K562 (cell line): ENCODE results near the gene NDUFS8. TPM values are rescaled to one million over a fixed set of nuclear protein-coding genes. Genes with fewer than 3 reads are reported as not detected.
A peak's percentile ranks its signal among the peaks of the same experiment; 100 is the strongest.
"Not testable (repeated sequence)": the region's sequence is repeated elsewhere in the genome, so short reads cannot be mapped to it uniquely, and the experiment has no call there.

Source experiments
- ATAC-seq: fragments of 200-7000 bp; cut with Tn5 transposase; 3 replicates; pipeline ENCODE4 v1.9.1; 2020; ENCODE audit warnings: moderate library complexity
- BruUV-seq: library from RNA; stranded (reverse); fragments of 400-500 nt; replicated peaks from 2 replicates; lab custom pipeline; 2021; lab: Mats Ljungman, UMichigan
- CTCF ChIA-PET: fragments of 300-600 bp; formaldehyde crosslinking; extraction: SDS; loops from one replicate; lab custom pipeline; 2021; ENCODE audit warnings: low intra/inter-chr PET ratio; lab: Yijun Ruan, JAX
- POLR2A ChIA-PET: fragments of 300-600, 350-650 bp; sonication (Branson Sonifier 250); formaldehyde crosslinking; extraction: SDS; loops from one replicate; lab custom pipeline; 2021; ENCODE audit warnings: antibody characterized with exemption, inconsistent platforms; lab: Yijun Ruan, JAX
- DNase-seq, 4 experiments: peaks; one replicate each; pipeline versions ENCODE4 v3.0.0 to v3.0.0-alpha.2; 2011 to 2018; ENCODE audit warnings: low spot score in 3 of 4, mixed read lengths in 3 of 4; ENCODE audit errors: extremely low read depth in 1 of 4
- FAIRE-seq: peaks from 2 replicates; lab custom pipeline; 2011; peaks lifted over from hg19 to GRCh38; lab: Jason Lieb, UNC
- H2AFZ ChIP-seq: 2 replicates; pipeline ENCODE4 v1.6.0; 2011; ENCODE audit warnings: low read depth, low read length, control low read depth, inconsistent platforms
- H3K27ac ChIP-seq: fragments of 200-600 bp; 3 replicates; pipeline ENCODE4 v1.8.0; 2011; ENCODE audit warnings: low read depth, mild to moderate bottlenecking, control low read depth, inconsistent platforms, low read length, moderate library complexity, mixed read lengths; ENCODE audit errors: extremely low read depth
- H3K27me3 ChIP-seq, 2 experiments: fragments of 300-600 bp in 1 of 2; 2 replicates in 1 of 2; 3 replicates in 1 of 2; pipeline versions ENCODE4 v1.6.0 to v1.8.0; 2011; ENCODE audit warnings: inconsistent platforms in 2 of 2, low read length in 2 of 2, mild to moderate bottlenecking in 1 of 2, mixed read lengths in 1 of 2, moderate library complexity in 1 of 2; ENCODE audit not compliant: control insufficient read depth in 2 of 2, insufficient read depth in 2 of 2
- H3K36me3 ChIP-seq: fragments of 300-600 bp; 3 replicates; pipeline ENCODE4 v1.8.0; 2011; ENCODE audit warnings: mild to moderate bottlenecking, low read length, inconsistent platforms; ENCODE audit not compliant: control insufficient read depth, insufficient read depth
- H3K4me1 ChIP-seq, 2 experiments: fragments of 200-600 bp in 1 of 2; replicated peaks in 1 of 2; 2 replicates in 1 of 2; 3 replicates in 1 of 2; pipeline versions ENCODE4 v1.5.1 to v1.8.0; 2011; ENCODE audit warnings: inconsistent platforms in 2 of 2, low read length in 2 of 2, mild to moderate bottlenecking in 1 of 2, mixed read lengths in 1 of 2, moderate library complexity in 1 of 2; ENCODE audit not compliant: control insufficient read depth in 2 of 2, insufficient read depth in 2 of 2
- H3K4me2 ChIP-seq: 2 replicates; pipeline ENCODE4 v1.6.1; 2011; ENCODE audit warnings: low read length, control low read depth, inconsistent platforms, mixed read lengths; ENCODE audit not compliant: insufficient read depth
- H3K4me3 ChIP-seq: fragments of 200-600 bp; sonication (generic), shearing (Covaris generic); 2 replicates; pipeline ENCODE4 v1.5.1; 2016; ENCODE audit warnings: control low read depth, inconsistent platforms
- H3K79me2 ChIP-seq: fragments of 200-600 bp; 3 replicates; pipeline ENCODE4 v1.8.0; 2011; ENCODE audit warnings: low read length, inconsistent platforms; ENCODE audit not compliant: control insufficient read depth, insufficient read depth
- H3K9ac ChIP-seq, 2 experiments: 2 replicates each; pipeline versions ENCODE4 v1.6.0 to v1.6.1; 2011; ENCODE audit warnings: low read depth in 2 of 2, low read length in 2 of 2, control low read depth in 1 of 2, inconsistent platforms in 1 of 2, mild to moderate bottlenecking in 1 of 2, mixed read lengths in 1 of 2; ENCODE audit not compliant: insufficient read depth in 1 of 2
- H3K9me1 ChIP-seq: one replicate; pipeline ENCODE4 v1.6.0; 2011; ENCODE audit warnings: inconsistent platforms, mild to moderate bottlenecking, low read length, moderate library complexity; ENCODE audit not compliant: control insufficient read depth, insufficient read depth
- H3K9me3 ChIP-seq: replicated peaks from 2 replicates; pipeline ENCODE4 v1.5.1; 2011; ENCODE audit warnings: low read depth, low read length, inconsistent platforms; ENCODE audit not compliant: control insufficient read depth, insufficient read depth
- H4K20me1 ChIP-seq: replicated peaks from 2 replicates; pipeline ENCODE4 v1.6.1; 2011; ENCODE audit warnings: low read length, inconsistent platforms, mixed read lengths; ENCODE audit not compliant: control insufficient read depth, insufficient read depth
- ZBTB33 ChIP-seq: sonication (generic); formaldehyde crosslinking; IDR thresholded peaks from 2 replicates; pipeline ENCODE4 v1.8.1; 2023; ENCODE audit warnings: mild to moderate bottlenecking, missing genetic modification reagents
- WGBS: fragments of 100-300 bp; shearing (Covaris generic); methylation state at CpG from one replicate; pipeline ENCODE4 v1.1.6; 2016; ENCODE audit warnings: low coverage, mixed read lengths; ENCODE audit not compliant: insufficient coverage; ENCODE audit errors: missing lambda C conversion rate; 5-methylcytosine and 5-hydroxymethylcytosine counted together
- in situ Hi-C: fragments of 300-500 bp; cut with MboI; formaldehyde crosslinking; loops from 4 replicates; pipeline ENCODE4 v1.15.0; 2018; ENCODE audit warnings: inconsistent platforms, mixed read lengths
- intact Hi-C: fragments of 100-400 bp; cut with micrococcal nuclease; formaldehyde crosslinking; loops from 2 replicates; pipeline ENCODE4 v1.14.2; 2022
- polyA plus RNA-seq, 8 experiments: library from polyadenylated mRNA; depleted of rRNA in 4 of 8; stranded (reverse) in 5 of 8; unstranded in 3 of 8; fragments of >200 nt; fragmentation: Nextera tagmentation in 2 of 8; fragmentation: Illumina TruSeq in 1 of 8; extraction: Ambion mirVana in 2 of 8; extraction: Trizol in 1 of 8; gene quantifications; 2 replicates each; pipeline versions ENCODE4 v1.2.1 to v1.2.3, GENCODE V29; 2011 to 2014; ENCODE audit warnings: inconsistent platforms in 1 of 8, missing spikeins in 1 of 8
- total RNA-seq, 7 experiments: library from RNA; depleted of rRNA in 6 of 7; stranded (reverse); fragments of >200 nt in 6 of 7; fragmentation: Illumina TruSeq in 2 of 7; extraction: Trizol in 2 of 7; gene quantifications; 2 replicates each; pipeline versions ENCODE4 v1.2.1 to v1.2.3, GENCODE V29; 2011 to 2021; ENCODE audit warnings: low replicate concordance in 1 of 7

NDUFS8 gene
- total and polyA plus RNA-seq, 9 of the 15 experiments (the other 6 are each of a cell fraction or from before 2014, with no cell fraction given), result 36.5 to 351 (median 101) TPM

GRCh38 chr11:67995129-67995528, 35.4 kb upstream of the NDUFS8 start:
- H3K9me3 ChIP-seq, FAIRE-seq, in situ Hi-C loops, H3K27ac ChIP-seq, H3K4me2 ChIP-seq, H2AFZ ChIP-seq, ATAC-seq, POLR2A ChIA-PET, H3K9me1 ChIP-seq, DNase-seq, H4K20me1 ChIP-seq, CTCF ChIA-PET, H3K27me3 ChIP-seq, H3K36me3 ChIP-seq, H3K79me2 ChIP-seq, H3K4me3 ChIP-seq, H3K9ac ChIP-seq, intact Hi-C loops, BruUV-seq: not testable (repeated sequence)
- H3K4me1 ChIP-seq, result peaks cover 8 to 38% of the 10 kb centered on the region in 2 experiments; a peak in 4 of 5 replicates
- 80% methylated on average over 3 of the region's 3 CpGs for WGBS

- H3K27me3 ChIP-seq, H3K27ac ChIP-seq, H3K79me2 ChIP-seq, H3K4me3 ChIP-seq, BruUV-seq, intact Hi-C loops, H2AFZ ChIP-seq, H3K4me2 ChIP-seq, DNase-seq, H3K9ac ChIP-seq, H3K9me3 ChIP-seq, ATAC-seq, FAIRE-seq, H3K36me3 ChIP-seq, in situ Hi-C loops, H3K9me1 ChIP-seq, H4K20me1 ChIP-seq, POLR2A ChIA-PET: not testable (repeated sequence)
- CTCF ChIA-PET, result interaction anchor here (0.9 kb wide), 1 partner anchor 261 kb away, joined by 3 read pairs; no protein-coding TSS in a partner anchor
- 80% methylated on average over 6 of the region's 14 CpGs for WGBS
- TF ChIP-seq ZBTB33 (CRISPR knock-in tag), result peak; percentile 84
- peaks cover 8 to 38% of the 10 kb centered on the region in 2 experiments; a peak in 4 of 5 replicates for H3K4me1 ChIP-seq
Observed at GRCh38 chr11:67995579-67995978, 34.9 kb upstream of the NDUFS8 start.
